Measurements from ENCODE around the gene SGMS1.

DNA sequence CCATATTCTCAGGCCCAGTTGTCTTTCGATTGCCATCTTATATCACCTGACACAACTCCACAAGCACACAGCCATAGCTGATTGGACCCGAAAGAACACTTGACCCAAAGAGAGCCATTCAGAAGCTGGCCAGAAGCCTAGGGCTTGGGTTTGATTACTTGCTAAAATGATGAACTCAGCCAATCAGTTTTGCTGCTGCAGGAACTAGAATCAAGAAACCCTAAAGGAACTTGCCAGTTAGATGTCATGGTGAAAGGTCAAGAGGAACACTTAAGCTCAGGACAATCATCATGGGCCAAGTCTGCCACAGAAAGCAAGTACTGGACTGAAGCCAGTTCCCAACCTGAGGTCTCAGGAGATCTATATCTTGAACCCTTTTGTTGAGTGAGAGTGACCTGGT is 150.0 kb downstream of the SGMS1 start:
- TF ChIP-seq, protein P1, sequence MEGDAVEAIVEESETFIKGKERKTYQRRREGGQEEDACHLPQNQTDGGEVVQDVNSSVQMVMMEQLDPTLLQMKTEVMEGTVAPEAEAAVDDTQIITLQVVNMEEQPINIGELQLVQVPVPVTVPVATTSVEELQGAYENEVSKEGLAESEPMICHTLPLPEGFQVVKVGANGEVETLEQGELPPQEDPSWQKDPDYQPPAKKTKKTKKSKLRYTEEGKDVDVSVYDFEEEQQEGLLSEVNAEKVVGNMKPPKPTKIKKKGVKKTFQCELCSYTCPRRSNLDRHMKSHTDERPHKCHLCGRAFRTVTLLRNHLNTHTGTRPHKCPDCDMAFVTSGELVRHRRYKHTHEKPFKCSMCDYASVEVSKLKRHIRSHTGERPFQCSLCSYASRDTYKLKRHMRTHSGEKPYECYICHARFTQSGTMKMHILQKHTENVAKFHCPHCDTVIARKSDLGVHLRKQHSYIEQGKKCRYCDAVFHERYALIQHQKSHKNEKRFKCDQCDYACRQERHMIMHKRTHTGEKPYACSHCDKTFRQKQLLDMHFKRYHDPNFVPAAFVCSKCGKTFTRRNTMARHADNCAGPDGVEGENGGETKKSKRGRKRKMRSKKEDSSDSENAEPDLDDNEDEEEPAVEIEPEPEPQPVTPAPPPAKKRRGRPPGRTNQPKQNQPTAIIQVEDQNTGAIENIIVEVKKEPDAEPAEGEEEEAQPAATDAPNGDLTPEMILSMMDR (IDR thresholded peaks at IDR 0.05) = no peak
- TF ChIP-seq POLR2AphosphoS5 (IDR thresholded peaks at IDR 0.05) = no peak
